Liver (tissue), 3 donors: ENCODE data around the gene REEP1.

Source experiments
- CTCF ChIP-seq: fragments of 150-350 bp; IDR thresholded peaks from 2 replicates; pipeline ENCODE4 v1.5.1; 2017; ENCODE audit warnings: improper control_type of control experiment, low read depth, low read length; ENCODE audit not compliant: missing input control
- FOXA1 ChIP-seq: IDR thresholded peaks from 2 replicates; pipeline ENCODE4 v1.6.1; 2016; ENCODE audit warnings: antibody characterized with exemption
- JUND ChIP-seq, 2 donors: IDR thresholded peaks; 2 replicates each; pipeline ENCODE4 v1.6.1; 2016; ENCODE audit warnings: antibody characterized with exemption in 2 of 2
- RAD21 ChIP-seq, 2 donors: IDR thresholded peaks; 2 replicates each; pipeline ENCODE4 v1.6.1; 2016; ENCODE audit warnings: antibody characterized with exemption in 2 of 2, mild to moderate bottlenecking in 2 of 2
- REST ChIP-seq: IDR thresholded peaks from 2 replicates; pipeline ENCODE4 v1.6.1; 2016; ENCODE audit warnings: antibody characterized with exemption, mild to moderate bottlenecking
- TAF1 ChIP-seq: conservative IDR thresholded peaks from 2 replicates; pipeline ENCODE4 v1.6.1; 2016; ENCODE audit warnings: antibody characterized with exemption, mild to moderate bottlenecking
- YY1 ChIP-seq: IDR thresholded peaks from 2 replicates; pipeline ENCODE4 v1.6.1; 2016; ENCODE audit warnings: antibody characterized with exemption, mild to moderate bottlenecking
- TF ChIP-seq, protein P1 (sequence below): IDR thresholded peaks from 2 replicates; pipeline ENCODE4 v1.6.1; 2016; ENCODE audit warnings: antibody characterized with exemption
- donor health status: healthy.
- donor health status: healthy.

- TF ChIP-seq CTCF, result no peak
- no peak for TF ChIP-seq REST
- no peak for TF ChIP-seq RAD21 (IDR thresholded peaks at IDR 0.05)
- TF ChIP-seq FOXA1, result no peak
- TF ChIP-seq YY1, result no peak
- TF ChIP-seq, protein P1, sequence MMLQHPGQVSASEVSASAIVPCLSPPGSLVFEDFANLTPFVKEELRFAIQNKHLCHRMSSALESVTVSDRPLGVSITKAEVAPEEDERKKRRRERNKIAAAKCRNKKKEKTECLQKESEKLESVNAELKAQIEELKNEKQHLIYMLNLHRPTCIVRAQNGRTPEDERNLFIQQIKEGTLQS, result no peak
- no peak for TF ChIP-seq TAF1
- TF ChIP-seq JUND (IDR thresholded peaks at IDR 0.05), result no peak
Measured at GRCh38 chr2:86364894-86365293, 27.5 kb upstream of the REEP1 start.
